Duodenal mucosa (tissue), 2 donors: ENCODE data around the gene COL9A3.

Experiments
- H3K27ac ChIP-seq: one replicate; pipeline ENCODE4 v1.7.0; 2013; ENCODE audit warnings: low read depth, low read length
- H3K27me3 ChIP-seq, 2 donors: one replicate each; pipeline ENCODE4 v1.7.0; 2013; ENCODE audit warnings: low read length in 2 of 2, control low read depth in 1 of 2; ENCODE audit not compliant: insufficient read depth in 2 of 2, control insufficient read depth in 1 of 2
- H3K36me3 ChIP-seq, 2 donors: one replicate each; pipeline ENCODE4 v1.7.0; 2013; ENCODE audit warnings: low read length in 2 of 2, control low read depth in 1 of 2; ENCODE audit not compliant: insufficient read depth in 2 of 2, control insufficient read depth in 1 of 2
- H3K4me1 ChIP-seq, 2 donors: one replicate each; pipeline ENCODE4 v1.7.0; 2013; ENCODE audit warnings: low read length in 2 of 2, control low read depth in 1 of 2; ENCODE audit not compliant: insufficient read depth in 2 of 2, control insufficient read depth in 1 of 2
- H3K4me3 ChIP-seq, 2 donors: one replicate each; pipeline ENCODE4 v1.7.0; 2013; ENCODE audit warnings: low read length in 2 of 2, low read depth in 1 of 2
- H3K9ac ChIP-seq, 2 donors: one replicate each; pipeline ENCODE4 v1.7.0; 2013; ENCODE audit warnings: low read length in 2 of 2, low read depth in 1 of 2
- H3K9me3 ChIP-seq, 2 donors: one replicate each; pipeline ENCODE4 v1.7.0; 2013; ENCODE audit warnings: low read length in 2 of 2, control low read depth in 1 of 2; ENCODE audit not compliant: control insufficient read depth in 1 of 2

COL9A3 gene

GRCh38 chr20:62888406-62888805 lies 71.6 kb downstream of the COL9A3 start:
- Histone ChIP-seq H3K9ac (no peak overlapping the region), H3K4me1 (peaks cover 7 to 8% of the 10 kb centered on the region in 2 donors), H3K27me3 (no peaks in the 10 kb centered on the region), H3K27ac (no peak overlapping the region), H3K9me3 (no peaks in the 10 kb centered on the region), H3K4me3 (no peak overlapping the region), H3K36me3 (peaks cover 48 to 71% of the 10 kb centered on the region in 2 donors)

- Histone ChIP-seq H3K27me3 (no peaks in the 10 kb centered on the region), H3K4me3 (no peak overlapping the region), H3K9ac (no peak overlapping the region), H3K36me3 (peaks cover 53 to 76% of the 10 kb centered on the region in 2 donors), H3K9me3 (no peaks in the 10 kb centered on the region), H3K27ac (no peak overlapping the region), H3K4me1 (peaks cover 7 to 8% of the 10 kb centered on the region in 2 donors)
These were observed 72.1 kb downstream of the COL9A3 start for GRCh38 chr20:62888910-62889309.

- peaks cover 58 to 81% of the 10 kb centered on the region in 2 donors for H3K36me3 ChIP-seq
- H3K27me3 ChIP-seq, result no peaks in the 10 kb centered on the region
- H3K27ac ChIP-seq, result no peak overlapping the region
- H3K9me3 ChIP-seq, result no peaks in the 10 kb centered on the region
- no peak overlapping the region for H3K9ac ChIP-seq
- no peak overlapping the region for H3K4me3 ChIP-seq
- peaks cover 7 to 8% of the 10 kb centered on the region in 2 donors for H3K4me1 ChIP-seq
These were observed 72.6 kb downstream of the COL9A3 start for GRCh38 chr20:62889411-62889810.

GRCh38 chr20:62889871-62890270 lies 73.0 kb downstream of the COL9A3 start:
- Histone ChIP-seq H3K27ac (no peak overlapping the region), H3K4me3 (no peak overlapping the region), H3K27me3 (no peaks in the 10 kb centered on the region), H3K4me1 (peaks cover 7 to 8% of the 10 kb centered on the region in 2 donors), H3K36me3 (peaks cover 61 to 86% of the 10 kb centered on the region in 2 donors), H3K9ac (no peak overlapping the region), H3K9me3 (no peaks in the 10 kb centered on the region)

GRCh38 chr20:62890444-62890843 lies 73.6 kb downstream of the COL9A3 start:
- Histone ChIP-seq H3K4me3 (no peak overlapping the region), H3K27ac (no peak overlapping the region), H3K27me3 (no peaks in the 10 kb centered on the region), H3K36me3 (peaks cover 65 to 91% of the 10 kb centered on the region in 2 donors), H3K4me1 (peaks cover 7 to 8% of the 10 kb centered on the region in 2 donors), H3K9me3 (no peaks in the 10 kb centered on the region), H3K9ac (no peak overlapping the region)
